Measurements from ENCODE around the gene SAMD11.

- TF ChIP-seq CTCF (conservative IDR thresholded peaks at IDR 0.05; ENCODE audit: low read length) (no peak), EZH2phosphoT487 (IDR thresholded peaks at IDR 0.05; ENCODE audit: borderline replicate concordance) (no peak)
Observed at GRCh38 chr1:978835-979743, 55.4 kb downstream of the SAMD11 start.
